ENCODE measurements around the gene ACO2. TPM values are rescaled to one million over a fixed set of nuclear protein-coding genes. Genes with fewer than 3 reads are reported as not detected.

The ACO2 gene
- total and polyA plus RNA-seq, 2 of the 8 experiments (the other 6 are each of a cell fraction or from before 2014, with no cell fraction given), result 52.8 to 75.4 TPM

GRCh38 chr22:41513391-41513790 lies 44.5 kb downstream of the ACO2 start:
- Histone ChIP-seq H3K79me2 (ENCODE audit: control insufficient read depth in 1 of 2, insufficient read depth in 2 of 2, low read length in 2 of 2) (no peaks in the 10 kb centered on the region), H2BK120ac (replicated peaks; ENCODE audit: low read depth, low read length) (peak overlapping the region; percentile 3), H4K20me1 (replicated peaks in 1 of 2; ENCODE audit: control insufficient read depth in 1 of 2, insufficient read depth in 2 of 2, low read length in 2 of 2) (no peaks in the 10 kb centered on the region), H4K5ac (ENCODE audit: insufficient read length, low read depth, low read length) (no peak overlapping the region), H3K9me3 (ENCODE audit: insufficient read depth in 2 of 2, low read depth in 1 of 2, low read length in 1 of 2) (no peaks in the 10 kb centered on the region), H4K8ac (ENCODE audit: extremely low read depth, insufficient read depth, low read length) (no peak overlapping the region), H3K4me3 (ENCODE audit: extremely low read depth in 1 of 4, insufficient read depth in 2 of 4, low read depth in 3 of 4, low read length in 4 of 4) (no peak overlapping the region; a peak in 1 of 8 replicates), H2BK20ac (ENCODE audit: low read length) (peak overlapping the region; percentile 90), H3K23ac (ENCODE audit: insufficient read length) (no peak overlapping the region), H3K9ac (replicated peaks in 1 of 4; ENCODE audit: extremely low read depth in 1 of 4, low read depth in 3 of 4, low read length in 3 of 4) (0 out of 7 replicates have a peak overlapping the region, but pooled peaks of 1 of the 4 experiments have one; percentile 25), H3K18ac (ENCODE audit: extremely low read depth, low read length) (peak overlapping the region; percentile 92), H3K27ac (ENCODE audit: low read depth, low read length) (peak overlapping the region; percentile 49; the same call in 1 of the 2 replicates), H3K4ac (replicated peaks; ENCODE audit: insufficient read length, low read depth, low read length) (peak overlapping the region; percentile 50), H3K36me3 (ENCODE audit: control insufficient read depth in 2 of 4, insufficient read depth in 4 of 4, low read length in 3 of 4) (peaks cover 0 to 23% (median 7%) of the 10 kb centered on the region in 4 experiments; a peak in 5 of 8 replicates), H2AK5ac (ENCODE audit: low read depth, low read length) (peak overlapping the region; percentile 82), H3K14ac (ENCODE audit: insufficient read length) (no peak overlapping the region), H3K4me1 (replicated peaks in 1 of 4; ENCODE audit: control insufficient read depth in 3 of 4, insufficient read depth in 4 of 4, low read length in 3 of 4) (peaks cover 4 to 16% (median 14%) of the 10 kb centered on the region in 4 experiments), H3K27me3 (replicated peaks in 1 of 4; ENCODE audit: control insufficient read depth in 3 of 4, extremely low read depth in 1 of 4, insufficient read depth in 3 of 4, low read length in 3 of 4) (no peaks in the 10 kb centered on the region), H3K56ac (replicated peaks; ENCODE audit: insufficient read length, low read depth, low read length) (no peak overlapping the region), H2BK5ac (ENCODE audit: low read depth, low read length) (peak overlapping the region; percentile 95), H3K23me2 (ENCODE audit: low read depth, low read length) (no peaks in the 10 kb centered on the region), H3K79me1 (ENCODE audit: low read depth, low read length) (peaks cover 4% of the 10 kb centered on the region), H3K4me2 (ENCODE audit: insufficient read depth in 1 of 2, low read depth in 2 of 2, low read length in 2 of 2) (peak overlapping the region; percentile 34 to 57; a peak in 2 of 4 replicates), H2AFZ (ENCODE audit: low read length) (no peak overlapping the region), H2BK15ac (ENCODE audit: low read length) (peak overlapping the region; percentile 88), H2BK12ac (ENCODE audit: low read depth, low read length) (peak overlapping the region; percentile 97), H4K91ac (replicated peaks; ENCODE audit: insufficient read length, low read length) (peak overlapping the region; percentile 71)
- FAIRE-seq (no peak), DNase-seq (ENCODE audit: low read depth in 1 of 2, low spot score in 2 of 2) (no peak)
- POLR2A ChIA-PET (ENCODE audit: partially characterized antibody), result interaction anchor here (0.7 to 6.0 kb wide), 14 partner anchors 11 to 109 kb away, joined by 3 to 54 read pairs (median 4); partner anchors contain the start of genes ACO2, PHF5A and TOB2
- CTCF ChIA-PET (ENCODE audit: partially characterized antibody), result interaction anchor here (1.1 to 13.5 kb wide), 10 partner anchors 10 to 110 kb away, joined by 3 to 269 read pairs (median 6); partner anchors contain the start of genes PHF5A and TOB2
- WGBS, 2 experiments (ENCODE audit: extremely low coverage in 1 of 2, insufficient coverage in 1 of 2, insufficient read length in 1 of 2, insufficient replicate concordance in 2 of 2, low coverage in 1 of 2, low lambda C conversion rate in 2 of 2, missing lambda C conversion rate in 1 of 2), result 80% methylated on average over 5 of the region's 5 CpGs; no CpG with 5 or more reads in 1 of the 2 experiments
- TF ChIP-seq YY1 (IDR thresholded peaks at IDR 0.05; ENCODE audit: low read depth, low read length) (no peak), TCF12 (IDR thresholded peaks at IDR 0.05; ENCODE audit: low read depth, low read length) (no peak), KDM5A (IDR thresholded peaks at IDR 0.05; ENCODE audit: low read length) (no peak), EZH2 (IDR thresholded peaks at IDR 0.05; ENCODE audit: low read depth, low read length, severe bottlenecking) (no peak), SIX5 (IDR thresholded peaks at IDR 0.05; ENCODE audit: low read depth, low read length) (no peak), JUND (IDR thresholded peaks at IDR 0.05; ENCODE audit: low read length) (no peak), SAP30 (IDR thresholded peaks at IDR 0.05; ENCODE audit: insufficient read depth, insufficient replicate concordance, low read length) (no peak), MAX (IDR thresholded peaks at IDR 0.05) (no peak), EGR1 (IDR thresholded peaks at IDR 0.05; ENCODE audit: borderline replicate concordance, low read depth, low read length) (no peak), JUN (IDR thresholded peaks at IDR 0.05; ENCODE audit: low read depth, low read length) (no peak), CBX5 (IDR thresholded peaks at IDR 0.05; ENCODE audit: low read depth, low read length) (no peak), GABPA (IDR thresholded peaks at IDR 0.05; ENCODE audit: borderline replicate concordance, insufficient read depth, low read length) (no peak), RNF2 (IDR thresholded peaks at IDR 0.05; ENCODE audit: borderline replicate concordance, low read depth, low read length, missing control alignments, poor library complexity, severe bottlenecking) (no peak)

Data from H1 (cell line).